RPMI8226 (cell line): ENCODE data around the gene FBN1.

Source experiments
- DNase-seq: peaks from one replicate; pipeline ENCODE4 v3.0.0-alpha.2; 2015

The FBN1 gene

DNA sequence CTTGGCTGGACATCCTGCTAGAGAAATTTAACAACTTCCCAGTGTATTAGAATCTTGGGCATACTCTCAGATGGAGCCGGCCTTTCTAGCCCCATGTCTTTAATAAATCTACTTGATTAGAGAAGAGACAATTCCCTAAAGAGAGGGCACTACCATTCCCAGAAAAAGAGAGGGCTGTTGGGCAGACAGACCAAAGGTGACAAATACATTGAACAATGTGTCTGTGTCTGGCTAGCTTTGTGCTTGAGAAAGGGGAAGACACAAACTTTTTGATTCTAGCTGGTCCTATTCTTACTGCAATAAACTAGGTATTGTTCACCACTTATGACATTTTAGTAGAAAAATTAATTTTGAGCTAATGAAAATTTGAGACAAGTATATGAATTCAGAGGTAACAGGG, 256.6 kb downstream of the FBN1 start:
- no peak for DNase-seq

DNA sequence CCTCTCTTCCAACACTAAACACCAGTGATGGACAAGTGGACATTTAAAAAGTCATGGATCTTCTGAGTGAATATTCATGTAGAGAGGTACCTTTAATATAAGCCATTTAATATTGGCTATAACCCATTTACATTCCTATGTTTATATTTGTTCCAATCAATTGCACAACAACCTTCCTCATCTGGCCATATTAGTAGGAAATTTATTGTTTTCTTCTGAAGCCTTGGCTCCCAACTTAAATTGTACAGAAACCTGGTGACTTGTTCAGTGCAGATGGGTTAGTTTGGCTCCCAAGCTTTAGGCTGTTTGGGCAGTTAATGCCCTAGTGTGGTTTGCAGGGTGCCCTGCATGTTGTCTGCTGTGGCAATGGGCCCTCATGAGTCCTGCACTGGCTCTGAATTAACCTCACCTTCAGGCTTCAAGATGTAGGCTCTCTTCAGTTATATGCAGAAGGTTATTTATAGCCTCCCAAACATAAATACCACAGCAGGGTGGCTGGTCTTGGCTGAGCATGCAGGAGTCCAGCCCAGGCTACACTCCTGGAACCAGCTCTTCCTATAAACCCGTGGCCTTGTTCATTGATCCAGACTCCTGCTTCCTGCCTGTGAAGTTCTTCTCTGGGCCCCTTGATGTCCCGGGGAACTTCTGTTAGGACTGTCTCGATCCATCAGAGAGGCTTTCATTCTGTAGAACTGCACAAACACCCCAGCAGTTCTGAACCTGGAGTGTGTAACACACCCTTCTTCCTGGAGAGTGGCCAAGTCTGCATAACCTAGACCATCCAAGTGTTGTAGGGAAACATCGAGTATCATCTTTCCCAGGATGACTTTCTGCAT, 257.3 kb downstream of the FBN1 start:
- DNase-seq, result no peak

DNA sequence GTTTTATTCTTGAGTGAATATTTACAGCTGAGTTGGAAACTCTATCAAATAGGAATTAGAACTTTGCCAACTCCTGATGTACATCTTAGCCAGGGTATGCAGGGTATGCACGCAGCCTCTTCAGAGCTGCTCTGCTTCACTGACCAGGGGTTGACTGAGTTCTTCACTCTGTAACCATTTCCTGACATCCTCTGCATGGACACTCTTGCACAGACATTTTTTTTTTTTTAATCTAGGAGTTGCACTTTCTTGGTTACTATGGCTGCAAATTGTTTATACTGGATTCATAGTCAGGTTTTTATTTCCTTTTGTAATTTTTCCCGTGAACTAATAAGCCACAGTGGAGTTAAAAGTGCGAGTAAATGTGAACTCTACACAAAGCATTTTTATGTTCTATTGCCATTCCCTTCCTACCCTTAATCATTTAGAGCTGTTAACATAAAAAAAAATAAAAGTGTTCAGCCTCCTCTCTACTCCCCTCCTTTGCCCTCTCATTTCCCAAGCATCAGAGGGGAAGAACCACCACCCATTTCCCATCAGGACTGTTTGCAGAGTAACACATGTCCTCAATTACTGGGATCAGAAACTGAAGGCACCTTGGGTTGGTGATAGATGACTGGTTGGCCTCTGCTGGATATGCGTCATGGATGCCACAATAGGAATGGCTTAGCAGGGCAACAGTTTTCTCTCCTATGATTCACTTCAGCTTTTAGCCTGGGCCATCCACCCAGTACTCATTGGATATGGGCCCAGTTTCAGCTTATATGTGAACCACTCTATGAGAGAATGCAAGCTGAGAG, 260.3 kb downstream of the FBN1 start:
- no peak for DNase-seq

DNA sequence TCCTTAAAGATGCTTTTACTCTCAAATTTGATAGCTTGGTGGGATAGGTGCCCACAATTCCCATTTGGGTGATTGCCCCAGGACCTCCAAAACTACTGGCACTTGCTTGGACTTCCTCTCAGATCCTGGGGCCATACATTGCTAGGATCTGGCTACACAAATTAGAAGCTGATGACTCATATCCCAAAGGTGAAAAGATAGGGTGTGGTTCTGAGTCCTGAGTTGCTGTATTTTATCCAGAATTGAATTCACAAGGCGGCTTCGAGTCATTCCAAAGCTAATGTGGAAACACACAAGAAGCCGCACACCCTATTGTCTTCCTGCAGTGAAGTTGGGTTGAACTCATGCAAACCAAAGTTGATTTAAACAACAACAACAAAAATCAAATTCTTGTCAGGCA, 260.9 kb downstream of the FBN1 start:
- no peak for DNase-seq

DNA sequence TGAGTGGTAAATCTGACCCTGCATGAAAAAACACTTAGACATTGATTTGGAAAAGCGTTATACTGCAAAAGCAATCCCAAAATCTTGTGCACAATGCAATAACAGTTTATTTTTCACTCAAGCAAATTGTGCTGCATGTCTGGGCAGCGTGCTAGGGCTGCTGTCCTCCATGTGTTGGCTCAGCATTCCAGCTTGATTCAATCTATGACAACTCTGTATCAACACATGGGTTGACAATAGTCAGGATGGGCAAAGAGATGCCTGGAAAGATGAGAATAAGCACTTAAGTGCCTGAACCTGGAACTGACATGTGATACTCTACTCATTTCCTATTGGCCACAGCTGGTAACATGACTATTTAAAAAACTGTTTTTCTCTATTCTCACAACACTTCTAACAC, 262.5 kb downstream of the FBN1 start:
- DNase-seq, result no peak

DNA sequence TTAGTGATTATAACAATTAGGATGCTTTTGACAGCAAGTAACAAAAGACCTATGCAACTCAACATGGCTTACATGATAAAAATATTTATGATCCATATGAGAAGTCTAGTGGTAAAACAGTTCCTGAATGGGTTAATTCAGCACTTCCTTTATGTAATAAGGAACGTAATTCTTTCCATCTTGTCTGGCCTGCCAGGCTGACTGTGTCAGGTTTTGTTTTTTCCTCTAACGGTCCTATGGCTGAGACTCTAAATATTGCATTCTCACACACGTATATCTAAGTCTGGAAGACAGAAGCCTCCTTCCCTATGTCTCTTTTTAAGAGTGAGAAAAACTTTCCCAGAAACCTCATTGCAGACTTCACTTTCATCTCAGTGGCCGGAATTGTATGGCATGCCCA, 263.6 kb downstream of the FBN1 start:
- no peak for DNase-seq

DNA sequence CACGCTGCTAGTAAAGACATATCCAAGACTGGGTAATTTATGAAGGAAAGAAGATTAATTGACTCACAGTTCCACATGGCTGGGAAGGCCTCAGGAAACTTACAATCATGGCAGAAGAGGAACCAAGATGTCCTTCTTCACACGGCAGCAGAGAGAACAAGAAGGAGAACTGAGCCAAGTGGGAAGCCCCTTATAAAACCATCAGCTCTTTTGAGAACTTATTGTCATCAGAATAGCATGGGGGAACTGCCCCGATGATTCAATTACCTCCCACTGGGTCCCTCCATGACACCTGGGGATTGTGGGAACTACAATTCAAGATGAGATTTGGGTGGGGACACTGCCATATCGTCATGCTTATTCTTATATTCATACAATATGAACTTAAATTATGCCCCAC, 265.3 kb downstream of the FBN1 start:
- no peak for DNase-seq

DNA sequence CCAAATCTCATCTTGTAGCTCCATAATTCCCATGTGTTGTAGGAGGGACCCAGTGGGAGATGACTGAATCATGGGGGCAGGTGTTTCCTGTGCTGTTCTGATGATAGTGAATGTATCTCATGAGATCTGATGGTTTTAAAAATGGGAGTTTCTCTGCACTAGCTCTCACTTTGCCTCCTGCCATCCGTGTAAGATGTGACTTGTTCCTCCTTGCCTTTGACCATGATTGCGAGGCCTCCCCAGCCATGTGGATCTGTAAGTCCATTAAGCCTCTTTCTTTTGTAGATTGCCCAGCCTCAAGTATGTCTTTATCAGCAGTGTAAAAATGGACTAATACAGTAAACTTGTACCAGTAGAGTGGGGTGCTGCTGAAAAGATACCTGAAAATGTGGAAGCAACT, 269.7 kb downstream of the FBN1 start:
- no peak for DNase-seq

DNA sequence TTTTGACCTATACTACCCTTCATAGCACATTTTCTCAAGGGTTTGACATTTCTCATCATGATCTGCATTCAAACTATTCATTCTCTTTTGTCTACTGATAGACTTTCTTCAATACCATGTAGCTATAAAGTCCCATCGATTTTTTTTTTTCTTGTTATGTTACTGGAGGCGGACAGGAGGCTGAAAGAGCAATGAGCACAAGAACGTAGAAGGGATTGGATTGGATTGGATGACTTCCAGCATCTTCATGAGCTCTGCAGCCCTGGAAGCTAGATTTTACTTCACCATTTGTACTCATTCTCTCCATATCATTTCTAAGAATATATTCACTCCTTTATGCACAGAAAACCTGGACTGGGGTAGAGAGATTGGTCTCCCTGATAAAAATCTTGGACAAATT, 271.0 kb downstream of the FBN1 start:
- no peak for DNase-seq

DNA sequence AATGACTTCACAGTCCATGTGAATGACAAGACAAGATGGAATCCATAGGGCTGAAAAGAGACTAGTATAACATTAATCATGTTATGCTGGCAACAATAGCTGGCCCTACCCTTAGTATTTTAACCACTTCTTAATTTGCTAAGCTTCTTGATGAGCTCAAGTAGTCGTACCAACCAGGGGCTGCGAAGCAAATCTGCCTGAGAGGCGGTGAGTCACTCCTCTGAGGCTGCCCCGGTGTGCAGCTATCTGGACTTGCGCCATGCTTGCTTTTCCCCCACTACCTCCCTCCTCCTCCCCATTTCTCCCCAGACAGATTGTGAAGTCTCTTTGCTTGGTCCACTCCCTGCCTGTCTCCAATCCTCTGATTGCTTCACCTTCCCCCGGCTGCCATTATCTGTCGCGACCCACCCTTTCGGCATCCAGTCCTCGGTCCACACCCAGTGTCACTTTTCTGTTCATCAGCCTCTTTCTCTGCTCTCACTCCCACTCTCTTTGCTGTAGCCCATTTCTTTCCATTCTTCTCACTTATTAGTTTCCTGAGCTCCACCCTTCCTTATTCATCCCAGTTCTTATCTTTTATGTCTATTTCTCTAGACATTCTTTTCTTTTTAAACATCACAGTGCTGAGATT, 271.6 kb downstream of the FBN1 start:
- DNase-seq, result no peak

DNA sequence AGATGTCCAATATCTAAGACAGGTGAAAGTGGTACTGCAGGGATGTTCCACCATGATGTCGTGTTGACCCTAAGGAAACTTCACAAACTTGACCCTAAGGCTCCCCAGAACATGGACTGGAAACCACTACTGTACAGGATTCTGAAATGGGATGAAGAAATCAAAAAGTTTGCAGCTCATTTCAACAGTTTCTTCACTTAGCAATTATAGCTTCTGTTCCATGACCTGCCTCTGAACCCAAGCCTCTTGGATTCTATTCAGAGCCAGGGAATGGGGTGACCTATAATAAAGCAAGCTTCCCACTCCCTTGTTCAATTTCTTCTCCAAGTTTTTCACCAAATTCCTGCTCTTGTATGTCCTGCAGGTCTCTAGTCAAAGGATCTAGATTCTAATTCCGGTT, 273.5 kb downstream of the FBN1 start:
- DNase-seq, result no peak

DNA sequence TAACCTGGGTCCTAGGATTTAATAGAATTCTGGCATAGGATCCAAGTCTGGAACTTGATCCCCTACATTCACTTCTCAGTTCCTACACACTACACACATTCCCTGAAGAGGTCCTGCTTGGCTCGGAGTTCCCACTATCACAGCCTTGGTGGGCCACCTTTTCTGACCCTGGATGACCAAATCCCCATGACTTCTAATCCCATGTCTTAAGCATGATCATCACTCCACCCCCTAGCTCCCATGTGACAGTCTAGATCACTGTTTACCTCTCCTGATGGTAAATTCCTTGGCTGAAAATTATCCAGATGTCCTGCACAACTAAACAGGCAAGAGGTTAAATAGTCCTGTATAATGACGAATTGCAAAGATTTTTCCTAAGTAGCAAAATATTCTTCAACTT, 274.0 kb downstream of the FBN1 start:
- no peak for DNase-seq

DNA sequence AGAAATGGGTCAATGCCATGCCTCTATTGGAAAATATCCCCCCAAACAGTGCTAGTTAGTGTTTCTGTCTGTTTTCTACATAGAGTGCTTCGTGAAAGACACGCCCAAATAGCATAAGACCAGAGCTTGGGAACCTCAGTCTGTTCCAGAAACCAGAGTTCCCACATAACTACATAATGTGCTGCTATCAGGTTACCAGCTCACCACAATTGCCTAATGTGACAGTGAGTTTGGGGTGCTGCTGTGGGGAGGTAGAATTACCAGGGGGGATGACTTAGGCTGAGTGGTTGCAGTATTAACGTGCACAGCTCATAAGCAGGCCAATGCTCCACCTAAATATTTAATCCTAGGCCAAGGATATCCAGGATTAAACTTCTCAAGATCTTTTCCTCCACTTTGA, 275.0 kb downstream of the FBN1 start:
- no peak for DNase-seq

DNA sequence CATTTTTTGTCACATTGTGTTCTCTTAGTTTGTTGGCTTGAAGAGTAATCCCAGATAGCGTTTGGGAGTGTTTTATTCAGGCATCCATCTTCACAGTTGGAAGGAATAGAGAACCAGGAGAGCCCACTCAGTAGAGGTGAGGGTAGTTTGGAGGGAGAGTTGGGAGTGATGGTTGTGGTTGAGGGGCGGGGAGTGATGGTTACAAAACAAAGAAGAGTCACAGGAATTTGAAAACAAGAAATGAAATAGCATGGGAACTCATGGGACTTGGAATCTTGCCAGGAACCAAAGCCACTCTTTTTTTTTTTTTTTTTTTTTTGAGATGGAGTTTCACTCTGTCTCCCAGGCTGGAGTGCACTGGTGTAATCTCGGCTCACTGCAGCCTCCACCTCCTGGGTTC, 278.0 kb downstream of the FBN1 start:
- no peak for DNase-seq

DNA sequence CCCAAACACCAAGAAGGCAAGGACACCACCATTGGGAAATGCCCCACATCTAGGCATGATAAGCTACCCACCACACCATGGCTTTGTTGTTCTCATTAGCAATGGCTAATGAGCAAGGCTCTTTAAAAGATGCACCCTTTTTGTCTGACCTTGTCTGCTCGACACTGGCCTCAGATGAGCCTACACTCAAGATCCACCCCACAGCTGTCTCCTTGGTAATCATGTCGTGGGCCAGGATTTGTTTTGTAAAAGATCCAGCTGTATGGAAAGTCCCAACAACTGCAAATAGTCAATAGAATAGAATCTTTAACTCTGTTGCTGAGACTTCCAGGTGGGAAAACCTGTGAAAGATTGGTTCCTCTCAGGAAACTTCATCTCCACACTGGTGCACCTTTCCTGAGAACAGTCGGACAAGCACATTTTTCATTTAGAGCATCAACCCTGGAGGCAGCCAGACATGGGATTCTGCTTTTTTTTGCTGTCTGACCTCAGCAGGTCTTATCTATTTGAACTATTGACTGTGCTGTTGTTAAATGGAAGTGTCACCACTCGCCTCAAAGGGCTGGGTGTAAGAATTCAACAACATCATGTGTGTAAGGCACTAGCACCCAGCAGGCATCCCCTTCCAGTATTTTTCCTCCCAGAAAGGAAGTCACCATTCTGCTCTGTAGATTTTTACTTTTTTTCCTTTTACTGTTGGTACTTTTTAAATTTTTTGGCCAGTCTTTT, 278.8 kb downstream of the FBN1 start:
- no peak for DNase-seq

DNA sequence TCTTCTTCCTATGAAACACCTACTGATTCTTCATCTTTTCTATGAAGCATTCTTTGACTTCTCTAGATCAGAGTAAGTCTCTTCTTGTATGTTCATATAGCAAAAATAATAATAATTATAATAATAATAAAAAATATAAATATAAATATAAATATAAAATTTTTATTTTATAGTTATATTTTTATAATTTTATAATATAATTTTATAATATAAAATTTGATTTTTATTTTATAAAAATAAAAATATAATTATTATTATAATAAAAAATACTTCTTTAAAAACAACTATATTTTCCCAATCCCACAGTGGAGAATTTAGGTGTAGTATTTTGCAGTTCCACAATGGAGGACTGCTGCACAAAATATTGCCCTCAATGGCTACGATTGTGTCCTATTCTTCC, 279.9 kb downstream of the FBN1 start:
- DNase-seq, result no peak

DNA sequence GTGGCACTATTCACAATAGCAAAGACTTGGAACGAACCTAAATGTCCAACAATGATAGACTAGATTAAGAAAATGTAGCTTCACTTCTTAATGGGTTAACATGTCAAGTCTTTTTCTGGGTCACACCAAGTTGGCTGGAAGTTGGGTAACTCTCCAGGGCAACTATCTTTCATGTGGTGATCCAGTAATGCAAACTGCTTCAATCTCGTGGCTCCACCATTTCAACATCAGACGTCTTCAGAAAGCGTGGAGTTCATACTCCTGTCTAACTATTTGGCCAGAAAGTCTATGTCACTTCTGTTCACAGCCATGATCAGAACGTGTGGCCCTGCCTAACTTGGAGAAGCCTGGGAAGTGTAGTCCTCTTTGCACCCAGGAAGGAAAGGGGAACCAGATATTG, 282.0 kb downstream of the FBN1 start:
- DNase-seq, result no peak

DNA sequence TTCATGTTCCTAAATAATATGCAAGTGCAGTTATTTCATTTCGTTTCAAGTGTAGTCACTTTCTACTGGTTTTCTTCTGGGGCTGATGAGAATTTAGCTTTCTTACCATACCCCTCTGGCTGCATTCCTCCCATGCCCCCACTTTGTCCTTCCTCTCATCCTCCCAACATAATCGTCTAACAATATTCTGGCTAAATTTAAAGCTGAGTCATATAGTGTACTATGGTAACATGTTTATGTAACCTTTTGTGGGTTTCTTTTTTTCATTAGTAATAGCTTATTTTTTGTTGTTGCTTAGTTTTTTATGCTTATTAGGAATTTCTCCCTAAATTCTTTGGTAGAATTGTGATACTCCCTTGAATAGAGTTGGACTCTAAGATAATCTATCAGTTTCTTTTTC, 283.8 kb downstream of the FBN1 start:
- no peak for DNase-seq

DNA sequence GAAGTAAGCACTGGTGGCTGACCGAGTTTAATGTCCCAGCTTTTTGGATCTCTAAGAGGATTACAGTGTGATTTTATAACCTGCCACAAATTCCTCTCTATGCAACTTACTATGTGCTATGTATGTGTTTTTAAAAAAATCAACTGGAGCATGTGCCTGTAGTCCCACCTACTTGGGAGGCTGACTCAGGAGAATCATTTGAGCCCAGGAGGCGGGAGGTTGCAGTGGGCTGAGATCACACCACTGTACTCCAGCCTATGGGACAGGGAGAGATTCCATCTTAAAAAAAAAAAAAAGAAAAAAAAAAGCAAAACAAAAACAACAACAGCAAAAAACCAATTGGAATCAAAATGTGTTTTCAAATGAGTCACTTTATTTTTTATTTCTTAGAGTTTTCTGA, 284.7 kb downstream of the FBN1 start:
- no peak for DNase-seq
